NCI-H1436 treated with DMSO at 0.1 percent for 48 hours (cell line): ENCODE results near the gene ING4.

ENCODE experiments used
- DNase-seq: peaks from one replicate; lab custom pipeline; 2025; lab: John Stamatoyannopoulos, UW

The ING4 gene

DNA sequence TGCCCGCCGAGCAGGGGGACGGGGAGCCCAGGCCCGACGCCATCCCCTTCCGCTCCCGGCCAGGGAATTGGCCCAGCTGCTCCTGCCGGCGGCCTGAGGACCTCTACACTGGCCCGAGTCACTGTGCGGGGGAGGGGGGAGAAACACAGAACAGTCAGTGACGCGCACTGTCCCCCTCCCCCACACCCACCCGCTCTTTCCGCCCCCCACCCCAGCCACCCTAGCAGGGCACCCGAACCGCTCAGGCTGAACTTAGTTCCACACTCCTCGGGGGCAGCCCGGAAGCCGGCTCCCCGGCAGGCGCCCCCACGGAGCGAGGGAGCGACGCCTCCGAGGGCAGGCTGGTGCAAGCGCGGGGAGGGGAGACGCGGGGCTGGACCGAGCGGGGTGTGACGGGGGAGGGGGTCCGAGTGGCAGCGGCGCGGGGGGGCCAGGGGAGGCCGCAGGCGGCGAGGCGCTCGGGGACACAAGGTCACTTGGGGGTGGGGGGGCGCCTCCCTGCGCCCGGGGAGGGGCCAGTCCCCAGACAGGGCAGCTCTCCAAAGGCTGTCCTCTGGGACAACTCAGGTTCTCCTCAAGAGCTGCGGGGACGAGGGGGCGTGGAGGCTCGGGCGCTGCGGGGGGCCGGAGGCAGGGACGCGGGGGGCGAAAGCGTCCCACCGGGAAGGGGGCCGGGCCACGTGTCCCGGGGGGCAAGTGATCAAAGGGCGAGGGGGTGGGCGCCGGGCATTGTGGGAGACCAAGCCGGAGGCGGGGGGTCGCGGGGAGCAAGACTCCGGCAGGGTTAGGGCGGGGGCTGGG lies 56.4 kb downstream of the ING4 start:
- no peak for DNase-seq

DNA sequence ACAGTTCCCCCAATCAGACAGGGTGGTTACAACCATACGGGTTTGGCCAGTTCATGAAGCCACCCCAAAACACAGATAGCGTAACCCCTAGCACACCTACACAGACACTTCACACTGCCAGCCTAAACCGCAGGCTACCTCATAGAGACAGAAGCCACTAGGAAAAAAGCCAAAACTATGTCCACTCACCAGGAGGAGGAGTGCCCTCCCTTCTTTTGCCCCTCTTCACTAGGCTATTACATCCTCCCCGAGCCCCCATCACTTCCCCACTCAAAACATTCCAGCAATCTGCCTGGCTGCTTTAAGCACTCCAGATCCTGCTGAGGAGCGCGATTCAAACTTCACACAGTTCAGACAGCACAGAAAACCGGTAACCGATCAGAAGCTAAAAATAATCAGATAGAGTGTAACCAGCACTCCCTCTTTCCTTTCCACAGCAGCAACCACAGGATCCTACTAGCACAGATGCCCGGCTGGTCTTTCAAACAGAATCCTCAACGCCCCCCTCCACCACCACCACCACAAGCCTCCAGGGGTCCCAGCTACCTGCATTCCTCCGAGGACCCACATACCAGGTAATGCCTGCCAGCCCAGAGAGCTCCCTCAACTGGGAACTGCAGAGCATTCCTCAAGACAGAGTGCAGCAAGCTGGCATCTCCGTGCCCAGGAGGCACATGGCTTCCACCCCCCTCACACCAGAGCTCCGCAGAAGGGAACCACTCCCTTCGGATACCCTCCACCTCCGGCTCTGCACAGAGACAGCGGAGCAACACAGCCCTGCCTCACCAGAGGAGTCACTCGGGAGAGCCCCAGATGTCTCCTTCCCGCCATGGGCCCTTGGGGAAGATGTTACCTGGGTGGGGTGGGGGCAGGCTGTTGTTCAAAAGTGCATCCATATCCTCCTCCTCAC lies 57.2 kb downstream of the ING4 start:
- no peak for DNase-seq

DNA sequence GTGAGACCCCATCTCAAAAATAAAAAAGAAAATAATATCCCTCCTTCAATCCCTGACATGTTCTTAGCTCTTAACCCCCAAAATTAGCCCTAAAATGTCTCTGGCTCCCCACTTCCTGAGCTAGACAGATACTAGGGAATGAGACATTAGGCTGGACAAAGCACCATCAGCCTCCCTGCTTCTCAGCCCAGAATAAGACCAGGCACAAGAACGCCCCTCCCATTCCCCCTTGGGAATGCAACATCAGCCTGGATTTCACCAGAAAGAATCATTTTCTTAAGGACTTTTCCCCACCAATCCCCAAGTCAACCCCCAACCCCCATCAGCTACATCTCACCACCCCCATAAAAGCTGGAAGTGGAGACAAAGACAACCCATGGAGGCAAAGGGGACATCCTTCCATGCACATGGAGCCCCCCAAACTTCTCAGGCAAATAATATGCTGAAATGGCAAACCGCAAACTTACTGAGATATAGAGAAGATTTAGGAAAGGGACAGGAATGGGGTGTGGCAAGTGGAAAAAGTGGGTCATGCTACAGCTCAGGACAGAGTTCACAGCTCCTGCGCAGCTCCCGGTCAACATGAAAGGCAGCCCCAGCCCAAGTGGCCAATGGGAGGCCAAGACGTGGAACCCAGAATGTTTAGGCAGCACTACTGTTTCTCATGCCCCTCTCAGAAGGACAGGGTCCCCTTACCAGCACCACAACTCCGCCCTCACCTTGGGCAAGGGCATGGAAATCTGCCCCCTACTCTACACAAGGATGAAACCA lies 58.5 kb downstream of the ING4 start:
- DNase-seq: no peak

DNA sequence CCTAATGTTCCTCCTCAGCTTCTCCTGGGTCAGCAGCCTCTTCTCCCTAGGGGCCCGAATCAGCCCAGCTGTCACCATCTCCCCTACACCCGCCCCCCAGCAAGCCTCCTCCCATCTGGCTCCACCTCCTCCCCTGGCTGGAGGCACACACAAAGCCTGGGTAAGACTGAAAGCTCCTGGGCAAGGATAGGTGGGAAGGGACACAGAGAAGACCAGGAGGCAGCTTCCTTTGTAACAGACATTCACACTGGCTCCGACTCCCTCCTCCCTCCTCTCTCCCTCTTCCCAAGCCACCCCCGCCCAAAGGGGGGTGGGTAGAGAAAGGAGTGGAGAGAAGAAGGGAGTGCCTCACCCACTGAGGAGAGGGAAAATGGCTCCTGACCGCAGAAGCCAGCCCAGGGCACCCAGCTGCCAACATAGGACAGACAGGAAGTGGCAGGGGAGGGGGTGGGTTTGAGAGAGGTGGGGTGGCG lies 59.8 kb downstream of the ING4 start:
- DNase-seq: no peak

DNA sequence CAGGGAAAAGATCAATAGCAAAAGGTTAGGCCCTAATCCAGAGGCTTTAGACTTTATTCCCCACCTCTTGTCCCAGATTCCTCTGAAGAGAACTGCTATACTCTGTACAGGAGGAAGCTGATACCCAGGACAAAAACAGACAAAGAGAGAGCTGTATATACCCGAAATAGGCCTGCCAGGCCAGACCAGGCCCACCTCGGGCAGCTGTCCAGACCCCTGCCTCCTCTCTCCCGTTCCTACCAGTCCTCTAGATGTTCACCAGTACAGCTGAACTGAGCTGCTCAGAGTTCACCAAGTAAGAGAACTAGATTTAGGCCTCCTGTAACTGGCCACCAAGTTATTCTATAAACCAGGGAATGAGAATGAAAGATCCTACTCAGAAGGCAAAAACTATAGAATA lies 60.4 kb downstream of the ING4 start:
- no peak for DNase-seq
